GM10847 (cell line): ENCODE measurements around the gene TNIK.

Source experiments
- POLR2A ChIP-seq: IDR thresholded peaks from 2 replicates; pipeline ENCODE4 v1.6.1; 2011; ENCODE audit not compliant: insufficient read length; ENCODE audit errors: extremely low read depth

Gene TNIK

DNA sequence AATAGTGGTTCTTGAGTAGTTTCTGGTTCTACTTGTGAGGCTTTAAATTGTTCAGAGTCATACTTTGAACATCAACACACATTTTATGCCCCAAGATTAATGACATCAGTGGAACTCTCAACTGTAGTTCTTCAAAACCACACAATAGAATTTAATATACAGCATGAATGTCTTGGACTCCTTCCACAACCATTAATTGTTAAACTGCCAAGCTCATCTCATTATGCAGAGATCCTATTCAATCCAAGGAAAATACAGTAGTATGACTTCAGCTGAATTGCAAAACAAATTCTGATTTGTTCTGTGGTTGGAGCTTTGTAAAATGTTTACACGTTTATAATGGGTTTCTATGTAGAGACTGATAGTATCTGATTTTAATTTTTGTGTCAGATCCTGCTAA, 234.5 kb downstream of the TNIK start:
- TF ChIP-seq POLR2A = no peak

- no peak for TF ChIP-seq POLR2A
Measured at GRCh38 chr3:171225165-171225564, 235.0 kb downstream of the TNIK start.

GRCh38 chr3:171223396-171223795, 236.8 kb downstream of the TNIK start:
- no peak for TF ChIP-seq POLR2A

- no peak for TF ChIP-seq POLR2A
Measured at GRCh38 chr3:171222995-171223394, 237.2 kb downstream of the TNIK start.

DNA sequence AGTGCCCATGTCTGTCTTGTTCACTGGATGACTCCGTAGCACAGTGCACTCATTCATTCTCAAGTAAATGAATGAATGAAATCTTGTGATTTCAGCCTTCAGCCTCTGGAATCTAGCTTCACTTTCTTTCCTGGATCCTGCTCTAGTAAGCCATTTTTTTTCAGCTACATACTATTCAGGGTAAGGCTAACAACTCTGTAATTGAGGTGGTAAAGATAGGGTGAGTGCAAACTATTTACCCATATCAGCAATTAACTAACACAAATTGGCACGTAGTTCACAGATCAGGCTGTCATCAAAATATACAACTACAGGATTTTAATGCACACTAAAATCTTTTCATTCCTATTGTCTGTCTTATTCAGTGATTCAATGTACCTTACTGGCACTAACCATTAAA, 238.6 kb downstream of the TNIK start:
- TF ChIP-seq POLR2A = no peak

DNA sequence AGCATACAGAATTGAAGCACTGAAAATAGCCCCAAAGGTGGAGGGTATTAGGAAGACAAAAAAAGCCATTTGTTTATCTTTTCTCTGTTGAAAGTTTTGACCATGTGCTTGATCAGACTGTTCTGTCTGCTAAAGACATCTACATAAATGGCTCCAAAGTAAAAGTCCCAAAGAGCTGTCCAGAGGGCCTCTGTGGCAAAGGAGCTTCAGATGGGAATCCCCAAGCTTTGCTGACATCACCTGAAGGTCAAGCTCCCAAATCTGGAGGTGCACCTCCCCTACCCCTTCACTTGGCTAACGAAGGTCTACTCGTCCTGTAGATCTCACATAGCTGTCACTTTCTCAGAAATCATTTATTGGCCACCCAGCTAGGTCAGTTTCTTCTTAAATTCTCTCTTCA, 239.1 kb downstream of the TNIK start:
- no peak for TF ChIP-seq POLR2A

- TF ChIP-seq POLR2A = no peak
Measured at GRCh38 chr3:171219258-171219657, 240.9 kb downstream of the TNIK start.

DNA sequence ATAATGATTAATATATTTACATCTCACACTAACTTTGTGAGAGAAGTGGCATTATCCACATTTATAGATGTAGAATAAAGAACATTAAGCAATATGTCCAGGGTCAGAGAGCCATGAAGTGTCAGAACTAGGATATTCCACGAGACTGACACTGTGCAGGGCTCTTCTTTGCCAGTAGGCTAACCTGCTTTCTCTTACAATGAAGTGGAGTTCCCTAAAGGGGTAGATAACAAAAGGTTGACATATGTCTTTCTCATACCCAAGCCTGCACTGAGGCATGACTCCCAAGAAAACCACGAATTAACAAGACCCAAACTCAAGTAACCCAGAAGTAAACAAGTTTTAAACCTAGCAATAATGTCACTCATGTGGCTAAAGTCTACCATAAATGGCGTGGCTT, 242.1 kb downstream of the TNIK start:
- TF ChIP-seq POLR2A = no peak

DNA sequence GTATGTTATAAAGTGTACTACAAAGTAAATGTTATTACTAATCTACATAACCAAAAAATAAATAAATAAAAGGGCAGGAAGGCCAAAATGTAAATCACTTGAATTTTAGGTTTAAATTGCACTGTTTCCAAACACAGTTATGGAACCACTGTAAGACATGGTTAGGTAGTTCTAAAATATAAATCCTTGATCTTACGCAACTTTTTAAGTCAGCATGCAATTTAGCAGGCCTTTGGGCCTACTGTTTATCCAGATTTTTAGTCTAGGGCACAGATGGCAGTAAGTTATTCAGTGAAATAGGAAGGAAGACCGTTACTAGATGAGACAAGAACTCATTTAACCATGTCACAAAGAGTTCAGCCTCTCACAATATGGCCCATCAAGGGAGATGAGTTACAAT, 246.3 kb downstream of the TNIK start:
- TF ChIP-seq POLR2A = no peak

GRCh38 chr3:171213178-171213577, 247.0 kb downstream of the TNIK start:
- no peak for TF ChIP-seq POLR2A

DNA sequence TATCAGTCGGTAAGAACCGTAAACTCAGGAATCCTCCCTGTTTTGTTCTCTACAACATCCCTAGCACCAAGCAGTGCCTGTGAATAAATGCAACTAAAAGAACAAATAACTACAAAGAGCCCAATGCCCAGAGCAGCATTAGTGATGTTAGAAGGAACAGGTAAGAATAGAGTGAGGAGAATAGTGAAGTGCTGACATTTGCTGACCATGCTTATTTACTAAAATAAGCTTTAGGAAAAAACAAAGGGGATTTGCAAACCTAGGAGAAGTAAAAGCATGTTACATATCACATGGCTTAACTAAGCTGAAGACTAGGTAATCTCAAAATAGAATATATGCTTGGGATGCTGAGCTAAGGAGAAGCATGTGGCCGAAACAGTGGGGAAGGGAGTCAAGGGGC, 247.6 kb downstream of the TNIK start:
- no peak for TF ChIP-seq POLR2A

DNA sequence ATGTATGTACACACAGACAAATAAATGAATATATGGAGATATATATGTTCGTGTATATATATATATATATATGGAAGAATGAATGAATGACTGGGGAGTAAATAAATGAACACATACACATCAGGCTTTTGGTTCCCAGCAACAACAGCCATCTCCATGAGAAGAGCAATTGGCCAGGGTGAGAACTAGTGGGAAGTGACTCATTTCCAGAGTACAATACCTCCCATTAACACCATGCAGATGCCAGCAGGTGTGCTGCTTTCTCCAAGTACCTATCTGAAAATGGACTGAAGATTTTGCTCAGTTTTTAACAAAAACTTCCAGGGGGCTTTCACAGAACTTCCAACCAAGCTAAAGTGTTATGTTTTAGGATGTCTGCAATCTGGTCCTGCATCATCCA, 253.9 kb downstream of the TNIK start:
- no peak for TF ChIP-seq POLR2A

DNA sequence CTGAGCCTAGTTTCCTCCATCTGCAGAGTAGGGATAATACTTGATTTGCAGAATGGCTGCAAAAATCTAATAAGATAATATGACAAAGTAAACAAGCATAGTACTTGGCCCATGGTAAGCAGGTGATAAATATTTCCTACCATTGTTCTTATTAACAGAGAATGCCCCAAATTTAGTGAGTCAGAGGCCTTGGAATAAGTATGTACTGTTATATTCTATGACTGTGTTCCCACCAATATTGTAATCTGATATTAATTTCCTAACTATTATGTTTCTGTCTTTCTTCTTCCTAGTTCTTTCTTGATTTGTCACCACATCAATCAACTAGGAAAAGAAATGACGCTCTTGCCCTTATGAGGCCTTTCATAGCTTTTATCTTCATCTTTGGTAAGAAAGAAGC, 255.3 kb downstream of the TNIK start:
- TF ChIP-seq POLR2A = no peak

DNA sequence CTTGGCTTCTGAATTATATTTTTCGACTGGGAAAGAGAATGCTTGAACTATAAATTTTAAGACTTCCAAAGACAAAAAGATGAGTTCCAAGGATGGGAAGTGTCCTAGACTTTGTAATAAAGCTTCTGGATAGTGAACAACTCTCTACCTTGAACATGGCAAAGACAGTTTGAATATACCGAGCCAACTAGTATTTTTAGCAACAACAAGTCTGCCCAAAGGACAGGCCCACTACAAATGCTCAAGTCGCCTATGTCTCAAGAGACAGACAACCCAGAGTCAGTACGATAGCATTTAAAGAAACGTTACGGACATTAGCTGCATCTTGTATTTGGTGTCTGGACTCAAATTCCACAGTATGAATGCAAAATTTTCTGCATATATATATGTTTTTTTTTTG, 258.4 kb downstream of the TNIK start:
- TF ChIP-seq POLR2A = no peak

GRCh38 chr3:171200750-171201088, 259.5 kb downstream of the TNIK start:
- no peak for TF ChIP-seq POLR2A

DNA sequence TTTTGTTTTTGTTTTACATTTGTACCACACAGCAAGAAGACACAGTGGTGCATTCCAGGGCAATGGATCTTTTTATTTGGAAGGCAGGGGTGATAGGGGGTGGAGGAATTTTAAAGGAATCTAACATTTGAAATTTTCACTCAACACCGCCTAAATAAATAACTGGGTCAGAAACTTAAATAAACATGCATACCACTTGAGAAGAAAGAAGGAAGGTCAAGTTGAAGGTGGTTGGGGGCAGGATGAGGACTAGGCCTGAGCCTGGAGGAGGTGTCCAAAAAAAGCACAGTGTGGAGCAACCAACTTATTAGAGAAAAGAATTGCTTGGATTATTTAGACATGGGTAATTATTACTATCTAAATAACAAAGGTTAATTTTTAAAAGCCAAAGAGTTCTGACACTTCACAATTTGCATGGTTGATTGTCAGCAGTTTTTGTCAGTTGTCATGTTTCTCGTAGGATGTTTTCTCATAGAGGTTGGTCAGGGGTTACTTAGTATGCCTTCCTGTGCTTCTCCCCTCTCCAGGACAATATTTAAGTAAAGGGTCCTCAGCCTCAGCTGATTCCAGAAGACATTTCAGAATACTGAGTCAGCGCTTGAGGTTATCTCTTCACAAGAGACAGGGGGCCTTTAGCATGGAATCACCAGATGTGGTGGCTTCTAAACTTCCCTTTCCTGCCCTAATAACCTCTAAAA, 260.0 kb downstream of the TNIK start:
- TF ChIP-seq POLR2A = no peak

GRCh38 chr3:171199473-171199829, 260.8 kb downstream of the TNIK start:
- TF ChIP-seq POLR2A = no peak
